Measurements from ENCODE around the gene RNF115.

GRCh38 chr1:145806408-145806807 lies 17.5 kb downstream of the RNF115 start:
- TF ChIP-seq POLR2A (IDR thresholded peaks at IDR 0.05): no peak
- no peak for TF ChIP-seq CTCF (IDR thresholded peaks at IDR 0.05)
- TF ChIP-seq EP300 (IDR thresholded peaks at IDR 0.05): no peak

All from ovary (tissue), 3 donors.